Measurements from ENCODE around the gene HIVEP2. TPM values are rescaled to one million over a fixed set of nuclear protein-coding genes. Genes with fewer than 3 reads are reported as not detected.

Gene HIVEP2
- total and polyA plus RNA-seq, 2 donors (not counting 1 experiment from before 2014, with no cell fraction given): 5.8 to 31.9 TPM

DNA sequence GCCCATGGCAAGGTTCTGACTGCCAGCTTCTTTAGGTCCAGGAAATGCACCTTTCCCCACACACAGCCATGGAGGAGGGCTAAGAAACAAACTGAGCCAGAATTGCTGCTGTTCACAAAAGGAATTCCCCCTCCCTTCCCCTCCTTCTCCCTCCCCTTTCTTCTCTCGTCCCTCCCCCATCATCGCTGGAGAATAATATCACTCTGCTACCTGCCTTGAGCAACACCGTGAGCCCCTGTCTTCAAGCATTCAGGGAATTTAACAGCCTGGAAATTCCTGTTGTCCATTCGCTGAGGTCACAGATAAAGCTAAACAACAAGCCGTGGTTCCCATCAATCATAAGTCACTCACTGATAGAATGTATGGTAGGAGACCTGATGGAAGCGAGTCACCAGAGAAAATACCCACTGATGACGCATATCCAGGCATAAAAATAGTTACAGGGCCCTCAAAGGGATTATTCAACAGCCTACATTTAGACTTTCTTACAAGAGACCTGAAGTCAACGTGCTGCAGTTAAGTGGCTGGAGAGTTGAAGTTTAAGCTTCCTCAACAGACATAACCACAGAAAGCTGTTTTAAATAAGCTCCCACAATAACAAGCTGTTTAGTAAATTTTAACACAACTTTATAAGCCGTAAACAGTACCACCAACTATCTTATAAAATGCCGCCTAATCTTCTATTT, 59.7 kb downstream of the HIVEP2 start:
- Histone ChIP-seq H3K9ac (ENCODE audit: low read length) (peak overlapping the region; percentile 54), H3K4me1 (ENCODE audit: control insufficient read depth in 2 of 2, insufficient read depth in 2 of 2, low read length in 2 of 2) (peaks cover 29 to 38% of the 10 kb centered on the region in 2 donors)
- POLR2A ChIA-PET: interaction anchor here (0.7 to 1.0 kb wide), 7 partner anchors 13 to 138 kb away, joined by 3 to 6 read pairs (median 4); partner anchors contain the start of gene HIVEP2

More for the DNA sequence above, 59.7 kb downstream of the HIVEP2 start:
- 0% methylated on average over 3 of the region's 10 CpGs for WGBS (ENCODE audit: insufficient coverage)
- CTCF ChIA-PET: interaction anchor here (0.7 to 2.3 kb wide), 17 partner anchors 26 to 542 kb away, joined by 3 to 12 read pairs (median 3); no protein-coding TSS in a partner anchor
- peaks cover 76% of the 10 kb centered on the region for H3K4me1 Mint-ChIP-seq
- TF ChIP-seq CTCF (IDR thresholded peaks at IDR 0.05): no peak
- no peak for TF ChIP-seq EZH2 (IDR thresholded peaks at IDR 0.05; ENCODE audit: borderline replicate concordance, insufficient read depth, low read depth, low read length, poor library complexity, severe bottlenecking)
- peak overlapping the region; percentile 99 for H3K27ac Mint-ChIP-seq
- no peaks in the 10 kb centered on the region for H3K9me3 Mint-ChIP-seq (ENCODE audit: insufficient read depth)
- H3K36me3 ChIP-seq (replicated peaks in 1 of 2; ENCODE audit: control extremely low read depth in 1 of 2, control insufficient read depth in 1 of 2, extremely low read depth in 1 of 2, insufficient read depth in 2 of 2, low read length in 1 of 2): peaks cover 0 to 5% of the 10 kb centered on the region in 2 experiments
- no peaks in the 10 kb centered on the region for H3K9me3 ChIP-seq (ENCODE audit: control extremely low read depth in 1 of 3, control insufficient read depth in 2 of 3, insufficient read depth in 1 of 3, low read length in 2 of 3)
- no peaks in the 10 kb centered on the region for H3K27me3 ChIP-seq (replicated peaks in 1 of 4; ENCODE audit: control extremely low read depth in 1 of 4, control insufficient read depth in 3 of 4, insufficient read depth in 4 of 4, low read length in 3 of 4)
- DNase-seq: peak; percentile 90
- H3K4me3 ChIP-seq (ENCODE audit: control extremely low read depth in 1 of 5, extremely low read depth in 1 of 5, insufficient read depth in 1 of 5, low read depth in 2 of 5, low read length in 4 of 5): peak overlapping the region in 4 of 5 experiments; percentile 28 to 50 (median 44)
- no peaks in the 10 kb centered on the region for H3K27me3 Mint-ChIP-seq
- H2AFZ ChIP-seq (ENCODE audit: insufficient read depth, low read depth, low read length, poor library complexity, severe bottlenecking): peak overlapping the region; percentile 62
- H3K4me2 ChIP-seq (replicated peaks; ENCODE audit: low read depth, low read length, poor library complexity, severe bottlenecking): peak overlapping the region; percentile 73
- peak overlapping the region; percentile 99 for H3K4me3 Mint-ChIP-seq
- H3K27ac ChIP-seq (ENCODE audit: low read length in 2 of 2): peak overlapping the region; percentile 80 to 88
- intact Hi-C loops (cut with micrococcal nuclease): loop anchor here (1.0 to 2.0 kb wide), 8 partner anchors 17 to 192 kb away; no protein-coding TSS in a partner anchor
- no peaks in the 10 kb centered on the region for H4K20me1 ChIP-seq (ENCODE audit: control insufficient read depth, insufficient read depth, low read length, poor library complexity, severe bottlenecking)
- peaks cover 82% of the 10 kb centered on the region for H3K79me2 ChIP-seq (ENCODE audit: control insufficient read depth, insufficient read depth, low read length)
- peak; percentile 81 for ATAC-seq (ENCODE audit: low read depth)
